ENCODE measurements around the gene ICAM5.

Gene ICAM5

GRCh38 chr19:10266706-10267105 lies 23.0 kb upstream of the ICAM5 start:
- no peaks in the 10 kb centered on the region for H3K27me3 ChIP-seq
- H3K4me3 ChIP-seq (ENCODE audit: low read depth in 1 of 2, low read length in 1 of 2), result no peak overlapping the region
- no peaks in the 10 kb centered on the region for H3K36me3 ChIP-seq
- no peaks in the 10 kb centered on the region for H3K9me3 ChIP-seq
- H3K27ac ChIP-seq, result no peak overlapping the region
- no peak for TF ChIP-seq CTCF (IDR thresholded peaks at IDR 0.05)
- H3K4me1 ChIP-seq (ENCODE audit: control insufficient read depth in 1 of 2, insufficient read depth in 1 of 2, low read depth in 1 of 2, low read length in 1 of 2), result peaks cover 6 to 12% of the 10 kb centered on the region in 2 experiments

- Histone ChIP-seq H3K4me3 (ENCODE audit: low read depth in 1 of 2, low read length in 1 of 2) (no peak overlapping the region), H3K9me3 (no peaks in the 10 kb centered on the region), H3K27ac (no peak overlapping the region), H3K36me3 (no peaks in the 10 kb centered on the region), H3K4me1 (ENCODE audit: control insufficient read depth in 1 of 2, insufficient read depth in 1 of 2, low read depth in 1 of 2, low read length in 1 of 2) (peaks cover 18 to 24% of the 10 kb centered on the region in 2 experiments), H3K27me3 (no peaks in the 10 kb centered on the region)
- no peak for TF ChIP-seq CTCF (IDR thresholded peaks at IDR 0.05)
Measured at GRCh38 chr19:10268071-10268470, 21.7 kb upstream of the ICAM5 start.

- peak overlapping the region; percentile 99 for H3K27ac ChIP-seq
- TF ChIP-seq CTCF (IDR thresholded peaks at IDR 0.05), result peak; percentile 99
- no peaks in the 10 kb centered on the region for H3K9me3 ChIP-seq
- peaks cover 4% of the 10 kb centered on the region for H3K36me3 ChIP-seq
- peak overlapping the region; percentile 75 to 84 for H3K4me3 ChIP-seq (ENCODE audit: low read depth in 1 of 2, low read length in 1 of 2)
- H3K27me3 ChIP-seq, result no peaks in the 10 kb centered on the region
- peaks cover 18 to 27% of the 10 kb centered on the region in 2 experiments for H3K4me1 ChIP-seq (ENCODE audit: control insufficient read depth in 1 of 2, insufficient read depth in 1 of 2, low read depth in 1 of 2, low read length in 1 of 2)
Measured at GRCh38 chr19:10269333-10270179, 20.2 kb upstream of the ICAM5 start.

- peaks cover 10% of the 10 kb centered on the region for H3K36me3 ChIP-seq
- no peaks in the 10 kb centered on the region for H3K9me3 ChIP-seq
- H3K4me1 ChIP-seq (ENCODE audit: control insufficient read depth in 1 of 2, insufficient read depth in 1 of 2, low read depth in 1 of 2, low read length in 1 of 2), result peaks cover 18 to 27% of the 10 kb centered on the region in 2 experiments
- no peaks in the 10 kb centered on the region for H3K27me3 ChIP-seq
- TF ChIP-seq CTCF (IDR thresholded peaks at IDR 0.05), result peak; percentile 51
- peak overlapping the region; percentile 99 for H3K27ac ChIP-seq
- peak overlapping the region; percentile 75 to 84 for H3K4me3 ChIP-seq (ENCODE audit: low read depth in 1 of 2, low read length in 1 of 2)
Measured at GRCh38 chr19:10270180-10270615, 19.6 kb upstream of the ICAM5 start.

- peak within 1 kb of the TSS; percentile 99 for H3K27ac ChIP-seq
- no peaks in the 10 kb centered on the region for H3K27me3 ChIP-seq
- peak within 1 kb of the TSS; percentile 75 to 84 for H3K4me3 ChIP-seq (ENCODE audit: low read depth in 1 of 2, low read length in 1 of 2)
- H3K36me3 ChIP-seq, result peaks cover 15% of the 10 kb centered on the region
- H3K4me1 ChIP-seq (ENCODE audit: control insufficient read depth in 1 of 2, insufficient read depth in 1 of 2, low read depth in 1 of 2, low read length in 1 of 2), result peaks cover 18 to 27% of the 10 kb centered on the region in 2 experiments
- H3K9me3 ChIP-seq, result no peaks in the 10 kb centered on the region
- TF ChIP-seq CTCF (IDR thresholded peaks at IDR 0.05), result peak; percentile 62
Measured at GRCh38 chr19:10270616-10271394, 18.9 kb upstream of the ICAM5 start, which contains the start of gene ICAM1. TSS of gene ICAM1 (plus strand) at chr19:10271120. CDS start at chr19:10271160, 40 bp downstream.

Measured in neutrophil (primary cell).